GM21786 (cell line): Measurements from ENCODE around the gene ITGB6.
"Not testable (repeated sequence)": the region's sequence is repeated elsewhere in the genome, so short reads cannot be mapped to it uniquely, and the experiment has no call there.

Experiments used
- ATAC-seq: cut with Tn5 transposase; IDR thresholded peaks from one replicate; pipeline ENCODE4 v1.9.1; 2021; ENCODE audit not compliant: unreplicated experiment

ITGB6 gene

DNA sequence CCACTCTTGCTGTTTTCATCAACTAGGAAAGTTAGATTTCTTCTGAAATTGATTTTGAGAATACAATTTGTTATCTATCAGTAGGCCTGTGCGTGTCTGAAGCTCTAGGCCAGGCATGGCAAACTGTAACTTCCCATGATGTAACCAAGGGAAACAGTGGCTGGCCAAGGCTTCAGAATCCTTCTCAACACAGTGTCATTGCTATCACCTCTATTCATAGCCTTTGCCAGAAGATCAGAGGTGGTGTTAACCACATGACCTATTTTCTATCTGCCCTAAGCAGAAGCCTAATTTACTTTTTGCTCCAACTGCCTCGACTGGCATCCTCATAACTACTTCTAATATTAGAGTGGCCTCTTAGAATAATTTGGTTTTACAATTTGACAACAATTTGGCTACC is 2.5 kb downstream of the ITGB6 start:
- ATAC-seq, result no peak

DNA sequence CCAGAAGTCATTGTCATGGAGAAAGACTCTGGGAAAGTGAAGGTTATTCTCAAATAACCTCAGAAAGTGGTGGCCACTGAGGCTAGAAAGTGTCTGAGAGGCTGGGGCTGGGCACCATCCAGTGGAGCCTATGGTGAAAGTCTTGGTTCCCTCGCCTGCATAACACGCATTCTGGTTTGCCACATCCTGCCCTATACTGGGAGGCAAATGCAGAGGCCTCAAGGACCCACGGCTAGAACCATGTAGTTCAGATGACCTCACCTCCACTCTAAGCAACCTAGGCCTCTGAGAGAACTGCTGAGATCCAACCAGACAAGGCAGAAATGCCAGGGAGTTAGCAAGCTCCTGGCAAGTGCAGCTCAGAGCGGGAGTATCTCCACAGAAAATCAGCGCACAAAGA is 5.1 kb downstream of the ITGB6 start:
- ATAC-seq, result no peak

DNA sequence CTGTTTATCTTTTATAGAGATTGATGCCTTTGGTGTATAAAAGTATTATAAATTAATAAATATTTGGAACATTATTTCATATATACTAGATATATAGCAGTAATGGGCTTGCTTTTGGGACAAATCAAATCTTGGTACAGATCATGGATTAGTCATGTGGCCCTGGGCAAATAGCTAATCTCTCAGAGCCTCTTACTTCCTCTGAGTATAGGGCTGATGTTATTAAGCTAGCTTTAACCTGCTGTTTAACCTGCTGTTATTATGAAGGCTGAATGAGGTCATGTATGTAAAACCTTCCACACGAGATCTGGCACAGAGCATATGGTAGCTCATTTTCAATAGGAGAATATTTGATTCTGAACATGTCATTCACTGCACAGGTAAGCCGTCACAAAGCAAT is 5.7 kb downstream of the ITGB6 start:
- no peak for ATAC-seq

DNA sequence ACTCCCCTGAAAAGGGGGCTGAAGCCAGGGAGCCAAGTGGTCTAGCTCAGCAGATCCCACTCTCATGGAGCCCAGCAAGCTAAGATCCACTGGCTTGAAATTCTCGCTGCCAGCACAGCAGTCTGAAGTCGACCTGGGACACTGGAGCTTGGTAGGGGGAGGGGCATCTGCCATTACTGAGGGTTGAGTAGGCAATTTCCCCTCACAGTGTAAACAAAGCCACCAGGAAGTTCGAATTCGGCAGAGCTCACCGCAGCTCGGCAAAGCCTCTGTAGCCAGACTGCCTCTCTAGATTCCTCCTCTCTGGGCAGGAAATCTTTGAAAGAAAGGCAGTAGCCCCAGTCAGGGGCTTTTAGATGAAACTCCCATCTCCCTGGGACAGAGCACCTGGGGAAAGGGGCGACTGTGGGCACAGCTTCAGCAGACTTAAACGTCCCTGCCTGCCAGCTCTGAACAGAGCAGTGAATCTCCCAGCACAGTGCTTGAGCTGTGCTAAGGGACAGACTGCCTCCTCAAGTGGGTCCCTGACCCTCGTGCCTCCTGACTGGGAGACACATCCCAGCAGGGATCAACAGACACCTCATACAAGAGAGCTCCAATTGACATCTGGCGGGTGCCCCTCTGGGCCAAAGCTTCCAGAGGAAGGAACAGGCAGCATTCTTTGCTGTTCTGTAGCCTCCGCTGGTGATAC is 18.8 kb downstream of the ITGB6 start:
- not testable (repeated sequence) for ATAC-seq

DNA sequence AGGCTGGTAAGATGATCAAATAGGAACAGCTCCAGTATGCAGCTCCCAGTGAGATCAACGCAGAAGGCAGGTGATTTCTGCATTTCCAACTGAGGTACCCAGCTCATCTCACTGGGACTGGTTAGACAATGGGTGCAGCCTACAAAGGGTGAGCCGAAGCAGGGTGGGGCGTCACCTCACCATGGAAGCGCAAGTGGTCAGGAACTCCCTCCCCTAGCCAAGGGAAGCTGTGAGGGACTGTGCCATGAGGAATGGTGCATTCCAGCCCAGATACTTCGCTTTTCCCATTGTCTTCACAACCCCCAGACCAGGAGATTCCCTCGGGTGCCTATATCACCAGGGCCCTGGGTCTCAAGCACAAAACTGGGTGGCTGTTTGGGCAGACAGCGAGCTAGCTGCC is 19.4 kb downstream of the ITGB6 start:
- not testable (repeated sequence) for ATAC-seq

DNA sequence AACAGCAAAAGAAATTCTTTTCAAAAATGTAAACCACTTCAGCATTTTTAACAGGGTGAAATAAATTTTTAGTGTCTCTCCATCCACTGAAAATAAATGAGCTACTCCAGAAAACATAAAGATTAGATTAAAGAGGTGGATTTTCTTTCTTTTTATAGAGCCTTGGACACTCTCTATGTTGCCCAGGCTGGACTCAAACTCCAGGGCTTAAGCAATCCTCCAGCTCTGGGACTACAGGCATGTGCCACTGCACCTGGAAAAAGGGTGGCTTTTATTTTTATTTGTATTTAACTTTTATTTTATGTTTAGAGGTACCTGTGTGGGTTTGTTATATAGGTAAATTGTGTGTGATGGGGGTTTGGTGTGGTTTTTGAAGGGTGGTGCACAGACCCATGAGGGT is 19.9 kb downstream of the ITGB6 start:
- ATAC-seq, result no peak

DNA sequence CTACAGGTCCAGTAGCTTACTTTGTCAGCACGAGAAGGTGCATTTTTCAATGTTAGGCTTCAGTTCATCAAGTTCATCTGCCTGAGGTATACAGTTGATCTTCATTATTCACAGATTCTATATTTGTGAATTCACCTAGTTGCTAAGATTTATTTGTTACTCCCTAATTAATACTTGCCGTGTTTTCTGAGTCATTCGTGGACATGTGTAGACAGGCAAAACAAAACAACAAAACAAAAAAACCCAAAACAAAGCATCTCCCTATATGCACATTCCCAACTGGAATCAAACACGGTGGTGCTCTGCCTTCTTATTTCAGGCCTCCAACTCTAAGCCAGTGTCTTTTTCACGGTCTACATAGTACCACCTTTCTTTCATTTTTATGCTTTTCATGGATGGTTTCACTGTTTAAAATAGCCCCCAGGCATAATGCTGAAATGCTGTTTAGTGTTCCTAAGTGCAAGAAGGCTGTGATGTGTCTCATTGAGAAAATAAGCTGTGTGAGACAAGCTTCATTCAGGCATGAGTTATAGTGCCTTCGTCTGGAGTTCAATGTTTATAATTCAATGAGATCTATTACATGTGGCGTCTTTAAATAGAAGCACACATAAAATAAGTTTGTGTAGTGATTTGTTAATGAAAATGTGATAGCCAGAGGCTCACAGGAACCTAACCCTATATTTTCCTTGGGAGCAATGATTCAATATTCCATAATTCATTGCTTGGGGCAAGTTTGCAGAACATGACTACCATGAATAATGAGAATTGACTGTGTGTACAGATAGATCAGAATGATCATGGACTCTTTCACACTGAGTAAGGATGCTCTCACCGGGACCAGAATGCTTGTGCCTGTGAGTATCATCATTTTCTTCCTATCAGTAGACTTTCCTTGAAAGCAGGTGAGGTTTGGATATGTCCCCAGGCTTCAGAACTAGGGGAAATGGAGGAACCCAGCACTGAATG is 24.6 kb downstream of the ITGB6 start:
- ATAC-seq, result no peak

DNA sequence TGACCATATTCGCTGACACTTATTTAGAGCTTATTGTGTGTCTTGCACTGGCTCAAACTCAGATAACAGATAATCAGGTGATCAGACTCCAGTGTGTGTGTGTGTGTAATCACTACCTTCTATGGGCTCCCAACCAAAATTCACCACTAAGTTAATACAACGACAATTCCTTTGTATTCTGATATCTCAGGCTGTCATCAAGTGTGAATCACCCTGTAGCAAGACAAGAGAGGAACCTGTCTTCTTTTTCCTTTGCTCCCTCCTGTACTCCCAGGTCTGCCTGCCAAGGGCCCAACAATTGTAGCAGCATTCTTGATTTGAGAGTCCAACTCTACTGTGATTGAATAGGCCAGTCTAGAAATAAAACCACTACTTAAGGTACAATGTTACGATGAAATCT is 25.8 kb downstream of the ITGB6 start:
- ATAC-seq, result no peak

DNA sequence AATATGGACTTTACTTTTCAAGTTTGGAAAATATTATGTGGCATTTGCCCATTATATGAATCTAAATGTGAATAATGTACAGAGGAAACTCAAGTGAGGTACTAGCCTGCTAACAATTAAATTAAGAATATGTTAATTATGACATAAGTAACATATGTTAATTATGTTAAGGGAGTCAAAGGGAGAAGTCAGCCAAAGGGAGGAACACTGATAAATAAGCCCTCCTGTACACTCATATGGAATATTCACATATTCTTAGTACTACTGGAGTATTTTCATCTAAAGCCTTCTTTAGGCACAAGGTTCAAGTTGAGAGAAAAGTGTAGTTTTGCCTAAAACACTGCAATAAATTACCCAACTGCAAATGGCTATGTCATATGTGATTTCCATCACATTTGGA is 30.1 kb downstream of the ITGB6 start:
- no peak for ATAC-seq

DNA sequence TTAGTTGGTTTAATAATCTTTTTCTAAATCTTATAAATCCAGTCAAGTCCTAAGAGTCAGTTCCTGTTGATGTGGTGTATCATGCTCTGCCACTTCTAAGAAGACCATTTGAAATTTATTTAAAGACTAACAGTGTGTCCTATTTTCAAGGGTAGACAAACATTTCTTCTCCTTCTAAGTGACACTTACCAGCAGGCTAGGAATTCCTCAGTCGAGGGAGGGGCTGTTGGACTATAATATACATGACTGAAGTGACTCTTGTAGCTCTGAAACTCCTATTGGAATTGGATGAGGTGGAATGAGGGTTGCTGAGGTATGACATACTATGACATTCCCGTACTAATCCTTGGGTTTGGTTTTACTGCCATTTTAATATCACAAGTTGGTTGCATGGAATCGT is 30.6 kb downstream of the ITGB6 start:
- ATAC-seq, result no peak

DNA sequence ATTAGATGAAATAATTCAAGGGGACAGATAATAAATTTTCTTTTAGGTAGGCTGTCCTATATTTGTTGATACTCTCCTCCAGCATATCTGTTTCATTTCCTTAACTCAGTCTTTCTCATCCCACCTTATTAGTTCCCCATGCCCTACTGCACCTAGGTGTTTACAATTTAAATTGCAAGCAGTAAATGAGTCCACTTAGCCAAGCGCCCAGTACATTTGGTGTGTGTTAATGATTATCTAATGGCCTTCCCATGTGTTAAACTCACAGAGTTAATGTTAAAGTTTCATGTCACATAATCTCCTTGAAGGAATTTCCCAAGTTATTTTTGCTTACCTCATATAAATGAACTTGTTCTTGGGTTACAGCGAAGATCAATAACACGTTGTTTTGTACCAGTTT is 31.2 kb downstream of the ITGB6 start:
- no peak for ATAC-seq

DNA sequence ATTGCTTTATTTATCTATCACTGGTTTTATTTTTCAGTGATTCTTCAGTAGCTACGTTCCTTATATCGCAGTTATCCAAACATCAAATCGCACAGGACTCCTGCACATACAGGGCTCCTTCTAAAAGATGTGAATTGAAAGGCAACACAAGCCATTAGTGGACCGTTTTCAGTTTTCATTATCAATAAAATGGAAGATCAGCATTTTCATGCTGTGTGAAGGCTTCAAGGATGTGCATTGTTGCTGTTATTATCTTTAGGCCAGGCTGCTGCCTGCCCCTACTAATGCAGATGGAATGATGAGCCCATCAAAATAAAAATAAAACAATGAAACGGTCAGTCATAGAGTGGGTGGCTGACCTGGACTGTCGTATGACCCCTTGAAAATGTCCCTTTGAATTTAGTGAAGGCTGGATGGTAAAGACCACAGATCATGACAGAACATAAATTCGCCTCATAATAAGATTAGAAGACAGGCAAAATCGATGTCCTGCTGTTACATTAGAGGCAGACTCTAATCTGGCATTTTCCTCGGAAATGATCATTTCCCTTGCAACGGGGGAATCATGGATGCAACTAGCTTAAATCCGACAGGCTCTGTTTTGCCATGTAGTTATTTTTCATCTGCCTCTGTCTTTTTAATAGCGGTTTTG is 32.9 kb downstream of the ITGB6 start:
- ATAC-seq, result no peak

DNA sequence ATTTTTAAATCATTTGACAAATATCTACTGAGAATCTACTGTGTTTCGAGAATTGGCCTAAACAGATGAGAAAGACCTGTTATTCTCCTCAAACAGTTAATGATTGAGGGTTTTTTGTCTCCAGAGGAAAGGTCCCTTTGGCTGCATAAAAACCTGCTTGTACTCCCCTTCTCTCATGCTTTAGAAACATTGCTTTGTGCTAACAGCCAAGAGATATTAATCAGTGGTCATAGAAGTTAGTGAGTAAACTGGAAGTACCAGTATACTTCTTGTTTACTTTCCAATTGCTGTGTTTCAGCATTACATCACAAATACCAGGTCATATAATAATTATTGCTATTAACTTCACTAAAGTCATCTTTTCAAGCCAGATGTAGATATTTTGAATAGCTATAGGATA is 34.1 kb downstream of the ITGB6 start:
- no peak for ATAC-seq

DNA sequence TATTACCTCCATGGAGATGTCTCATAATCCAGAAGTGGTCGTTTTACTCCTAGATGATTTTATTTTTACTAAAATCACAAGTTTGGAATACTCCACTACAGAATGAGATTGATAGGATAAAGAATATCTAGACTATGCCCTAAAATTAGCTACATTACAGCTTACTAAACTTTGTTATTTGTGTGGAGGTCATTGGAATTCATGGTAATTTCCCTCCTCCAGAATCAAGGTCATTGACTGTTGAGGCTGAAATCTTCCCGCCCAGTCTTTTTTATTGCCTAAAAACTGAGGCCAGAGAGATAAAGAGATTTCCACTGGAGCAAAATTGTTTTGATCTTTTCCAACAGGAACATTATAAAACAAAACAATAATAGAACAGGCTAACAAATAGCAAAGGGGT is 35.0 kb downstream of the ITGB6 start:
- ATAC-seq, result no peak

DNA sequence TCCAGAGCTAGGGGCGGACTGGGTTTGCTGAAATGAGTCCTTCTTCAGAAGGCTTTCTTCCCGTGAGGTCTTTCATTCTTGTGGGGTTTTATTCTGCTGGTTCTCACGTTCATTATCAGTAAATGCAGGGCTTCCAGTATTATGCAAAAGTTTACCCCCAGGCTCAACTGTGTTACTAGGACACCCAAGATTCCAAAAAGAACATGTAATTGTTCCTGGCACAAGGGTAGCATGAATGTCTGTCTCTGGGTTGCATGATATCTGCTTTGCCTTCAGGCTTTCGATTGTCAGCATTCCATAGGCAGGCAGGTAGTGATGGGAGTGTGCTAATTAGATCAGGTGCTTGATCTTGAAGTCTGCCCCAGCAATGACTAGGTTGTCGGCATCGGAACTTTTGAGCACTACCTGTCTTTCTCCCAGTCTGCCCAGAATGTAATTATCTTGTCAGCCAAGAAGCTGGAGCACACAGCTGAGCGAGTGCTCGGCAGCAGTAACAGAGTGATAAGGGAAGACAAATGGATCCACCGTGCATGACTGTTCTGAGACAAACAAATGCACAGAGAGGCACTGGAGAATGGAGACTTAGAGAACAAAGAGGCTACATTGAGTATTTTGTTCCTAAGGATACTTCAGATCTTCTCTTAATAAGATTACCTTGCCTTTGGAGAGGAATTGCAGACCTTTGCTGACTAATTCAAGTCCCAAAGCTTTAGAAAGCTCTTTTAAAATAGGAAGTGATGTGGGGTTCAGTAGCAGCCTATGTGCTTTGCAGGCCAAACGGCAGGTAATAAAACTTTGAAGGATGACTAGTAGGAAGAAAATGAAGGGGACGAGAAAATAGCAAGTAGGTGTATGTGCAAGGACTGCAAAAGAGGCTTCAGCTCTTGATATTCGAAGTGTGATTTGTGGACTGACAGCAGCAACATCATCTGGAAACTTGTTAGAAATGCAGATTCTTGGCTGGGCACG is 41.9 kb downstream of the ITGB6 start:
- no peak for ATAC-seq

DNA sequence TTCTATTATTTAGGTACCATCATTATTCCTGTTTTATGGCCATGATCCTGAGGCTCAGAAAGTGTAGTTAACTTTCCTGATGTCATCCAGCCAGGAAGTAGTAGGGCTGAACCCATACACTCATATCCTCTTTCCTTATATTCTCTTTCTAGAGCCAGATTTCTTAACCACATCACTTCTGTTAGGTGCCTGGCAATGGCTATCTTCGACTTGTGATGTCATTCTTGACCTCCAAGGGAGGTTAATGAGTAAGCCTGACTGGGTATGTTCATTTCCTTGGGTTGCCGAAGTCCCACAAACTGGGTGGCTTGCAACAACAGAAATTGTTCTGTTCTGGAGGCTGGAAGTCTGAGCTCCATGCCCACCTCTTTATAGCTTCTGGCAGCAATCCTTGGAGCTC is 43.4 kb downstream of the ITGB6 start:
- ATAC-seq, result no peak

DNA sequence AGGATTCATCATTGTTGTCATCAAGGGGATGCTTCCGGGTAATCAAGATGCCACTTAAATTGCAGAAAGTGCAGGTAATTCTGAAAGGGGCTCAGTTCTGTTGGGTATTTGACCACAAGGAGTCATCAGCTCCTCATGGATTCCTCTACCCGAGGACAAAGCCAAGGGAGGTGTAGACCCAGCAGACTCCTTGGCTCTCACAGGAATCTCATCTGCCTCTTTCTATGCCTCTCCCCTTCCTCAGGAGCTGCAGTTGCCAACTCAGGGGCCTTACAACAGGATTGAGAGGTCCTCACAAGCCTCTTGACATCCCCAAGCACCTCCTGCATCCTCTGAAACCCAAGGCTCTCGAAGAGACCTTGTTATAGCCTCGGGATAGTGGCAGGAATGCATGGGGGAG is 44.0 kb downstream of the ITGB6 start:
- ATAC-seq, result no peak

DNA sequence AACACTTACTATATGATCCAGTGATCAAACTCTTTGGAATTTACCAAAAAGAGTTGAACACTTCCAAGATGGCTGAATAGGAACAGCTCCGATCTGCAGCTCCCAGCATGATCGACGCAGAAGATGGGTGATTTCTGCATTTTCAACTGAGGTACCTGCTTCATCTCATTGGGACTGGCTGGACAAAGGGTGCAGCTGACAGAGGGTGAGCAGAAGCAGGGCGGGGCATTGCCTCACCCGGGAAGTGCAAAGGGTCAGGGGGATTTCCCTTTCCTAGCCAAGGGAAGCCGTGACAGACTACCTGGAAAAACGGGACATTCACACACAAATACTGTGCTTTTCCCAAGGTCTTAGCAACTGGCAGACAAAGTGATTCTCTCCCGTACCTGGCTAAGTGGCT is 51.7 kb downstream of the ITGB6 start:
- ATAC-seq, result not testable (repeated sequence)

DNA sequence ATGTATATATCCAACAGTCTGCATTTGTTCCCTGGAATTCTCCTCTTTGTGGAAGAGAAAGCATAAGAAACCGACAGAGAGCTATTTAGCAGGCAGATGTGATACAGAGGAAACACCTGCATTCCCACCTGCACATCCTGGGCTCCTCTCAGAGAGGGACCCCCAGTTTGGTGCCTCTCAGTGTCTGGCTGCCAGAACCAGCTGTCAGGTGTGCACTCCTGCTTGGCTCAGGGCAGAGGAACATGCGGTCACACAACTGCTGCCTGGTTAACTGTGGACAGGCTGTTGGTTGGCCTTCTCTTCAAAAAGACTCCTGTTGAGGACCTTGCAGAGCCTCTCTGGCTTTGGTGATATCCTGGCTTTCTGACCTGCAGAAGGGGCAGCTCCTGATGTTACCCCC is 54.6 kb downstream of the ITGB6 start:
- ATAC-seq, result no peak

DNA sequence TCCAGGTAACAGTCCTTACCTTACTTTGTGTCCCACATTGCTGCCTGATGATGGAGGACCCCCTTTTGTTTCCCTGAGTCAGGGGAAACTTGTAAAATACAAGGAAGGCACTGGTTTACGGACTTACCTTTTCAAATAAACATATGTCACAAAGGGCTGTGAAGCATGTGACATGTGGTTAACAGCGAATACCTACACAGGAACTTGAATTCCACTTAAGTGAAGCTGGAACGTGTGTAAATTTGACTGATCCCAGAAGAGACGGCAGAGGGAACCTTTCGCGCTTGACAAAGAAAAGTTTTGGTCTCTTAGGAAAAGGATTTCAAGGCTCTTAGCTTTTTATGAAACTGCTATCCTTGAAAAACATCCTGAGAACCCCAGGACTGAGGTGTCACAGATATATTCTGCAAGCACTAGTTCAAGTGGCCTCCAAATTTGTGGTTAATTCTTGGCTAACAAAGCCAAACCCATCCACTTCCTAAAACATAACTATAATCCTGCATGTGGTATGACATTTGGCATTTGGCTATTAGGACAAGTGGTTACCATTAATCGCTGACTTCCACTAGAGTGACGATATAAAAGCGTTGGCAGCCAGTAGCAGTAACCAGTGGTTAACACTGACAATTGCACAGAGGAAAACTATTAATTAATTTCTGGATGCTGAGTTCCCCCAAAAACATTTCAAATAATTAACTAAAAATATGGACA is 55.6 kb downstream of the ITGB6 start:
- ATAC-seq, result no peak
